ENCODE measurements around the gene RAB31.

- no peak for TF ChIP-seq CTCF (IDR thresholded peaks at IDR 0.05; ENCODE audit: low read length)
- no peak for TF ChIP-seq EZH2 (IDR thresholded peaks at IDR 0.05; ENCODE audit: borderline replicate concordance, low read length)
These were observed 130.2 kb downstream of the RAB31 start for GRCh38 chr18:9838144-9838877.
